H9 (cell line): ENCODE results near the gene LYVE1. TPM values are rescaled to one million over a fixed set of nuclear protein-coding genes. Genes with fewer than 3 reads are reported as not detected.

Source experiments
- DNase-seq: peaks from one replicate; pipeline ENCODE4 v3.0.0-alpha.2; 2017
- H2AFZ ChIP-seq: one replicate; pipeline ENCODE4 v1.6.1; 2013; ENCODE audit warnings: mild to moderate bottlenecking, low read length, control low read depth, moderate library complexity
- H2AK5ac ChIP-seq: 2 replicates; pipeline ENCODE4 v1.6.1; 2013; ENCODE audit warnings: low read length, control low read depth, mixed read lengths; ENCODE audit not compliant: insufficient read length
- H2BK120ac ChIP-seq: one replicate; pipeline ENCODE4 v1.6.1; 2013; ENCODE audit warnings: low read depth, mild to moderate bottlenecking, low read length, control low read depth, inconsistent platforms; ENCODE audit not compliant: poor library complexity, severe bottlenecking
- H2BK12ac ChIP-seq: 2 replicates; pipeline ENCODE4 v1.6.1; 2013; ENCODE audit warnings: low read length, control low read depth, mixed read lengths, low read depth; ENCODE audit not compliant: insufficient read length
- H2BK15ac ChIP-seq: 2 replicates; pipeline ENCODE4 v1.6.1; 2013; ENCODE audit warnings: low read depth, low read length, control low read depth
- H2BK20ac ChIP-seq: one replicate; pipeline ENCODE4 v1.6.1; 2013; ENCODE audit warnings: low read depth, mild to moderate bottlenecking, low read length, control low read depth, inconsistent platforms; ENCODE audit not compliant: poor library complexity, severe bottlenecking
- H2BK5ac ChIP-seq: 2 replicates; pipeline ENCODE4 v1.6.1; 2013; ENCODE audit warnings: low read length, control low read depth, mixed read lengths; ENCODE audit not compliant: insufficient read length
- H3K14ac ChIP-seq: 2 replicates; pipeline ENCODE4 v1.6.1; 2013; ENCODE audit warnings: low read length, control low read depth; ENCODE audit not compliant: insufficient read depth
- H3K18ac ChIP-seq: 2 replicates; pipeline ENCODE4 v1.6.1; 2013; ENCODE audit warnings: low read depth, mild to moderate bottlenecking, mixed read lengths, low read length, control low read depth; ENCODE audit not compliant: insufficient read length
- H3K23ac ChIP-seq: 2 replicates; pipeline ENCODE4 v1.6.1; 2013; ENCODE audit warnings: low read length, control low read depth, mixed read lengths, low read depth; ENCODE audit not compliant: insufficient read length
- H3K23me2 ChIP-seq: 2 replicates; pipeline ENCODE4 v1.6.1; 2013; ENCODE audit warnings: low read depth, mild to moderate bottlenecking, mixed read lengths, low read length, control low read depth; ENCODE audit not compliant: insufficient read length, poor library complexity, severe bottlenecking
- H3K27ac ChIP-seq: 2 replicates; pipeline ENCODE4 v1.5.1; 2013; ENCODE audit warnings: low read length, control low read depth, mixed read lengths, low read depth; ENCODE audit not compliant: insufficient read length
- H3K27me3 ChIP-seq: 2 replicates; pipeline ENCODE4 v1.6.1; 2013; ENCODE audit warnings: low read length, control low read depth, inconsistent platforms; ENCODE audit not compliant: insufficient read depth
- H3K4ac ChIP-seq: 2 replicates; pipeline ENCODE4 v1.6.1; 2013; ENCODE audit warnings: low read depth, mild to moderate bottlenecking, control low read depth, inconsistent platforms, low read length, moderate library complexity
- H3K4me1 ChIP-seq: 2 replicates; pipeline ENCODE4 v1.6.1; 2013; ENCODE audit warnings: low read length, control low read depth, inconsistent platforms; ENCODE audit not compliant: insufficient read depth
- H3K4me2 ChIP-seq: 2 replicates; pipeline ENCODE4 v1.6.1; 2013; ENCODE audit warnings: low read length, control low read depth, mixed read lengths; ENCODE audit not compliant: insufficient read length, insufficient read depth
- H3K56ac ChIP-seq: 2 replicates; pipeline ENCODE4 v1.6.1; 2013; ENCODE audit warnings: low read depth, mild to moderate bottlenecking, mixed read lengths, low read length, control low read depth; ENCODE audit not compliant: insufficient read length
- H3K79me1 ChIP-seq: 2 replicates; pipeline ENCODE4 v1.6.1; 2013; ENCODE audit warnings: low read depth, mild to moderate bottlenecking, moderate library complexity, low read length, control low read depth, inconsistent platforms; ENCODE audit not compliant: insufficient read depth, poor library complexity, severe bottlenecking
- H3K79me2 ChIP-seq: 2 replicates; pipeline ENCODE4 v1.6.1; 2013; ENCODE audit warnings: low read length, control low read depth, inconsistent platforms; ENCODE audit not compliant: insufficient read depth
- H3K9ac ChIP-seq: 2 replicates; pipeline ENCODE4 v1.6.1; 2013; ENCODE audit warnings: low read length, control low read depth, mixed read lengths; ENCODE audit not compliant: insufficient read length; ENCODE audit errors: extremely low read depth
- H3K9me3 ChIP-seq: one replicate; pipeline ENCODE4 v1.6.1; 2013; ENCODE audit warnings: low read depth, low read length, inconsistent platforms; ENCODE audit not compliant: control insufficient read depth
- H3T11ph ChIP-seq: one replicate; pipeline ENCODE4 v1.6.1; 2013; ENCODE audit warnings: mild to moderate bottlenecking, low read length, control low read depth, inconsistent platforms
- H4K20me1 ChIP-seq: one replicate; pipeline ENCODE4 v1.6.1; 2013; ENCODE audit not compliant: control insufficient read depth, insufficient read length, insufficient read depth
- H4K5ac ChIP-seq: 2 replicates; pipeline ENCODE4 v1.6.1; 2013; ENCODE audit warnings: low read depth, mild to moderate bottlenecking, mixed read lengths, low read length, control low read depth; ENCODE audit not compliant: insufficient read length
- H4K8ac ChIP-seq: replicated peaks from 2 replicates; pipeline ENCODE4 v1.6.1; 2013; ENCODE audit warnings: low read length, control low read depth, mixed read lengths, low read depth; ENCODE audit not compliant: insufficient read length
- H4K91ac ChIP-seq: 2 replicates; pipeline ENCODE4 v1.6.1; 2013; ENCODE audit warnings: low read depth, mild to moderate bottlenecking, moderate library complexity, mixed read lengths, low read length, control low read depth; ENCODE audit not compliant: insufficient read length
- H3K27ac Mint-ChIP-seq, 3 experiments: 2 replicates in 2 of 3; 3 replicates in 1 of 3; pipeline ENCODE4 v1.8.0; 2020 to 2021; ENCODE audit warnings: mixed read lengths in 3 of 3, mild to moderate bottlenecking in 1 of 3, moderate library complexity in 1 of 3
- H3K27me3 Mint-ChIP-seq: 2 replicates; pipeline ENCODE4 v1.8.0; 2021; ENCODE audit warnings: low read depth, mild to moderate bottlenecking, moderate library complexity, mixed read lengths
- H3K36me3 Mint-ChIP-seq, 3 experiments: 2 replicates in 2 of 3; 3 replicates in 1 of 3; pipeline ENCODE4 v1.8.0; 2020 to 2021; ENCODE audit warnings: low read depth in 3 of 3, mixed read lengths in 3 of 3; ENCODE audit not compliant: insufficient read depth in 1 of 3
- H3K4me1 Mint-ChIP-seq, 2 experiments: 2 replicates each; pipeline ENCODE4 v1.8.0; 2020; ENCODE audit warnings: mixed read lengths in 2 of 2
- H3K4me3 Mint-ChIP-seq, 2 experiments: 2 replicates in 1 of 2; 3 replicates in 1 of 2; pipeline ENCODE4 v1.8.0; 2020 to 2021; ENCODE audit warnings: mild to moderate bottlenecking in 2 of 2, mixed read lengths in 2 of 2, moderate library complexity in 1 of 2
- H3K9me3 Mint-ChIP-seq, 2 experiments: 2 replicates in 1 of 2; 3 replicates in 1 of 2; pipeline ENCODE4 v1.8.0; 2020; ENCODE audit warnings: mild to moderate bottlenecking in 2 of 2, mixed read lengths in 2 of 2, moderate library complexity in 1 of 2
- WGBS: extraction: QIAGEN DNeasy Blood & Tissue Kit; methylation state at CpG from one replicate; pipeline ENCODE4 v1.1.7; 2013; ENCODE audit warnings: missing lambda C conversion rate, low lambda C conversion rate, mixed read lengths; ENCODE audit not compliant: insufficient read length; ENCODE audit errors: extremely low coverage; 5-methylcytosine and 5-hydroxymethylcytosine counted together
- total RNA-seq: library from RNA; stranded (reverse); gene quantifications from 2 replicates; pipeline ENCODE4 v1.2.1, GENCODE V29; 2021
- TF ChIP-seq, protein P1 (sequence below): fragments of 200-600 bp; sonication (generic); conservative IDR thresholded peaks from 3 replicates; pipeline ENCODE4 v1.8.0; 2021; ENCODE audit warnings: antibody characterized with exemption, mild to moderate bottlenecking

The LYVE1 gene
- total RNA-seq, 1 experiment from 2014 or later: not detected

- Histone ChIP-seq H3K9me3 (no peaks in the 10 kb centered on the region), H2BK12ac (no peak overlapping the region), H3K23me2 (no peaks in the 10 kb centered on the region), H4K20me1 (no peaks in the 10 kb centered on the region), H3K4me1 (no peaks in the 10 kb centered on the region), H4K91ac (no peak overlapping the region), H3K4ac (no peak overlapping the region), H2BK120ac (no peak overlapping the region), H2BK15ac (no peak overlapping the region), H3K23ac (no peak overlapping the region), H3T11ph (no peak overlapping the region), H3K14ac (no peak overlapping the region), H2BK20ac (no peak overlapping the region), H3K79me2 (no peaks in the 10 kb centered on the region), H3K27ac (no peak overlapping the region), H4K8ac (no peak overlapping the region), H2AFZ (no peak overlapping the region), H3K79me1 (no peaks in the 10 kb centered on the region), H3K4me2 (no peak overlapping the region), H3K9ac (no peak overlapping the region), H2AK5ac (no peak overlapping the region), H3K56ac (no peak overlapping the region), H3K27me3 (no peaks in the 10 kb centered on the region), H3K18ac (no peak overlapping the region), H4K5ac (no peak overlapping the region), H2BK5ac (no peak overlapping the region)
- Mint-ChIP-seq H3K4me1 (no peaks in the 10 kb centered on the region), H3K27me3 (peaks cover 4% of the 10 kb centered on the region; the same call in 1 of the 2 replicates), H3K27ac (no peak overlapping the region), H3K4me3 (no peak overlapping the region), H3K36me3 (no peaks in the 10 kb centered on the region; a peak in 1 of 7 replicates), H3K9me3 (peaks cover 0 to 2% of the 10 kb centered on the region in 2 experiments; a peak in 2 of 5 replicates)
- WGBS: no CpG with 5 or more reads among the region's 9 CpGs
- TF ChIP-seq, protein P1, sequence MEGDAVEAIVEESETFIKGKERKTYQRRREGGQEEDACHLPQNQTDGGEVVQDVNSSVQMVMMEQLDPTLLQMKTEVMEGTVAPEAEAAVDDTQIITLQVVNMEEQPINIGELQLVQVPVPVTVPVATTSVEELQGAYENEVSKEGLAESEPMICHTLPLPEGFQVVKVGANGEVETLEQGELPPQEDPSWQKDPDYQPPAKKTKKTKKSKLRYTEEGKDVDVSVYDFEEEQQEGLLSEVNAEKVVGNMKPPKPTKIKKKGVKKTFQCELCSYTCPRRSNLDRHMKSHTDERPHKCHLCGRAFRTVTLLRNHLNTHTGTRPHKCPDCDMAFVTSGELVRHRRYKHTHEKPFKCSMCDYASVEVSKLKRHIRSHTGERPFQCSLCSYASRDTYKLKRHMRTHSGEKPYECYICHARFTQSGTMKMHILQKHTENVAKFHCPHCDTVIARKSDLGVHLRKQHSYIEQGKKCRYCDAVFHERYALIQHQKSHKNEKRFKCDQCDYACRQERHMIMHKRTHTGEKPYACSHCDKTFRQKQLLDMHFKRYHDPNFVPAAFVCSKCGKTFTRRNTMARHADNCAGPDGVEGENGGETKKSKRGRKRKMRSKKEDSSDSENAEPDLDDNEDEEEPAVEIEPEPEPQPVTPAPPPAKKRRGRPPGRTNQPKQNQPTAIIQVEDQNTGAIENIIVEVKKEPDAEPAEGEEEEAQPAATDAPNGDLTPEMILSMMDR: no peak
- DNase-seq: no peak
Measured at GRCh38 chr11:10611979-10612862, 43.8 kb upstream of the LYVE1 start.
